HUES48 (cell line): ENCODE measurements around the gene DAB2IP.

ENCODE experiments used
- H3K27ac ChIP-seq: one replicate; pipeline ENCODE4 v1.7.0; 2013; ENCODE audit warnings: low read depth, low read length, inconsistent platforms
- H3K27me3 ChIP-seq: 2 replicates; pipeline ENCODE4 v1.6.1; 2013; ENCODE audit warnings: mild to moderate bottlenecking, low read length; ENCODE audit not compliant: control insufficient read depth, insufficient read depth
- H3K36me3 ChIP-seq: 2 replicates; pipeline ENCODE4 v1.6.1; 2013; ENCODE audit warnings: low read length; ENCODE audit not compliant: control insufficient read depth, insufficient read depth
- H3K4me1 ChIP-seq: 2 replicates; pipeline ENCODE4 v1.6.1; 2013; ENCODE audit warnings: mild to moderate bottlenecking, low read length; ENCODE audit not compliant: control insufficient read depth, insufficient read depth
- H3K4me3 ChIP-seq: 2 replicates; pipeline ENCODE4 v1.5.1; 2013; ENCODE audit warnings: mild to moderate bottlenecking, low read depth, low read length
- H3K9ac ChIP-seq: 2 replicates; pipeline ENCODE4 v1.6.1; 2013; ENCODE audit warnings: mild to moderate bottlenecking, low read depth, low read length, moderate library complexity
- H3K9me3 ChIP-seq: 2 replicates; pipeline ENCODE4 v1.6.1; 2013; ENCODE audit warnings: low read length; ENCODE audit not compliant: control insufficient read depth, insufficient read depth

DAB2IP gene

DNA sequence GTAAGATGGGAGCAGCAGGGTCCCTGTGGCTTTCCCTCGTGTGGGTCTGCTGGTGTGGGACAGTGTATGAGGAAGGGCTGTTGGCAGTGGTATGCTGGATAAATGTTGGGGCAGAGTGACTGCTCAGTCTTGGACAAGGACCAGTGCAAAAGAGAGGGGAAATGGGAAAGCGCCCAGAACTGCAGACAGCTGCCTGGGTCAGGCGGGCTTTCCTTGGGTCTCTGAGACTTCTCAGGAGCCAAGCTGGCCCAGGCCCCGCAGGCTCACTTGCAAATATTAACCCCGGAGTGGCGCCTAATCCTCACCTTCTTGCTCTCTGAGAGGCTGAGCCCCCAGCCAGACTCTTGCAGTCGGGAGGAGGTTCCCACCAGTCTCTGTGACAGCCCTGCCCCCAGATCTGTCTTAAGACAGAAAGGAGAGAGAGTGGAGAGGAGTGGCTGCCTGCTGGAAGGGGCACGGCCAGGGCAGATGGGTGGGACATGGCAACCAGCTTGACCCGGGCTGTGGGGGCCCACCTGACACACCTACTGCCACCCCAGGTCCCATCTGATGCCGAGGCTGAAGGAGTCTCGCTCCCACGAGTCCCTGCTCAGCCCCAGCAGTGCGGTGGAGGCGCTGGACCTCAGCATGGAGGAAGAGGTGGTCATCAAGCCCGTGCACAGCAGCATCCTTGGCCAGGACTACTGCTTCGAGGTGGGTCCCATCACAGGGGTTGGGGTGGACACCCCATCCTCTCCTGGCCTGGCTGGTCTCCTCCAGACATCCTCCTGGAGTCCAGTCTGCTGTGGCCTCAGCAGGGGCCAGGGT lies 105.2 kb downstream of the DAB2IP start:
- no peaks in the 10 kb centered on the region for H3K4me1 ChIP-seq
- H3K27me3 ChIP-seq, result no peaks in the 10 kb centered on the region
- H3K9ac ChIP-seq, result no peak overlapping the region
- H3K36me3 ChIP-seq, result peaks cover 32% of the 10 kb centered on the region
- H3K9me3 ChIP-seq, result no peaks in the 10 kb centered on the region
- no peak overlapping the region for H3K4me3 ChIP-seq
- H3K27ac ChIP-seq, result no peak overlapping the region

DNA sequence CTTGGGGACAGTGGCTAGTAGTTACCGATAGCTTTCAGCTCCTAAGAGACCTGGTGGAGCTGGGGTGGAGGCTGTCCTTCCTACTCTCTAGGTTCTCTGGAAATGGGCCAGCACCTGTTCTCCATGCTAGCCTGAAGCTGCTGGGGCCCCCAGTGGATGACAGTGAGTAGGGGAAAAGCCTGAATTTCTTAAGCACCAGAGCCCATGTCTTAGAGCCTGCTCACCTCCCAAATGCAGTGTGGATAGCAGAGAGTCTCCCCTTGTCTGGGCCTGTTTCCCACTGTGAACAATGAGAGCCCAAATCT lies 105.8 kb downstream of the DAB2IP start:
- Histone ChIP-seq H3K36me3 (peaks cover 32% of the 10 kb centered on the region), H3K4me3 (no peak overlapping the region), H3K27me3 (no peaks in the 10 kb centered on the region), H3K27ac (no peak overlapping the region), H3K9me3 (no peaks in the 10 kb centered on the region), H3K9ac (no peak overlapping the region), H3K4me1 (no peaks in the 10 kb centered on the region)

GRCh38 chr9:121758693-121759092 lies 107.3 kb downstream of the DAB2IP start:
- no peaks in the 10 kb centered on the region for H3K4me1 ChIP-seq
- no peak overlapping the region for H3K27ac ChIP-seq
- no peak overlapping the region for H3K9ac ChIP-seq
- no peak overlapping the region for H3K4me3 ChIP-seq
- peaks cover 43% of the 10 kb centered on the region for H3K36me3 ChIP-seq
- H3K9me3 ChIP-seq, result no peaks in the 10 kb centered on the region
- H3K27me3 ChIP-seq, result no peaks in the 10 kb centered on the region

GRCh38 chr9:121759996-121760395 lies 108.6 kb downstream of the DAB2IP start:
- Histone ChIP-seq H3K9me3 (no peaks in the 10 kb centered on the region), H3K36me3 (peaks cover 51% of the 10 kb centered on the region), H3K27ac (no peak overlapping the region), H3K4me1 (no peaks in the 10 kb centered on the region), H3K4me3 (no peak overlapping the region), H3K27me3 (no peaks in the 10 kb centered on the region), H3K9ac (no peak overlapping the region)

GRCh38 chr9:121760571-121760970 lies 109.1 kb downstream of the DAB2IP start:
- Histone ChIP-seq H3K4me1 (no peaks in the 10 kb centered on the region; the same call in 1 of the 2 replicates), H3K27ac (no peak overlapping the region), H3K9ac (no peak overlapping the region), H3K27me3 (no peaks in the 10 kb centered on the region), H3K4me3 (no peak overlapping the region), H3K9me3 (no peaks in the 10 kb centered on the region), H3K36me3 (peaks cover 51% of the 10 kb centered on the region)

GRCh38 chr9:121763131-121763530 lies 111.7 kb downstream of the DAB2IP start:
- H3K27ac ChIP-seq, result no peak overlapping the region

GRCh38 chr9:121763561-121764370 lies 112.3 kb downstream of the DAB2IP start:
- Histone ChIP-seq H3K27me3 (no peaks in the 10 kb centered on the region), H3K27ac (no peak overlapping the region), H3K4me3 (no peak overlapping the region), H3K9me3 (no peaks in the 10 kb centered on the region), H3K4me1 (no peaks in the 10 kb centered on the region; the same call in 1 of the 2 replicates), H3K36me3 (peaks cover 72% of the 10 kb centered on the region), H3K9ac (no peak overlapping the region)

More at GRCh38 chr9:121763131-121763530, 111.7 kb downstream of the DAB2IP start:
- Histone ChIP-seq H3K9me3 (no peaks in the 10 kb centered on the region), H3K9ac (no peak overlapping the region), H3K4me3 (no peak overlapping the region), H3K27me3 (no peaks in the 10 kb centered on the region), H3K4me1 (no peaks in the 10 kb centered on the region; the same call in 1 of the 2 replicates), H3K36me3 (peaks cover 71% of the 10 kb centered on the region)

DNA sequence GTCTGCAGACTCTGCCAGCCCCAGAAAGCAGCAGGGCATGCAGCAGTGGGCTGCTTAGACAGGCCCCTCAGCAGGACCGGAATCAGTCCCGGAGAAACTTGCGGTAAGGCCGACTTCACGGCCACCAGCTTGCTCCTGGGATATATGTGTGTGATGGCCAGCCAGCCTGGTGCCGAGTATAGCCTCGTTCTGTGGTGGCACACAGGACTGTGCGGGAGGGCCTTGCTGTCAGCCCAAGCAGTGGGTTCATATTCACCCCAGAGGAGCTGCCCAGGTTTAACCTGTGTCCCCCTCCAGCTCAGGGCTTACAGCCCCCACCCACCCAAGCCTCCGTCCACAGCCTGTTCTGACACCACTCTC lies 112.9 kb downstream of the DAB2IP start:
- H3K4me1 ChIP-seq, result no peaks in the 10 kb centered on the region; the same call in 1 of the 2 replicates
- no peak overlapping the region for H3K9ac ChIP-seq
- H3K27ac ChIP-seq, result no peak overlapping the region
- H3K27me3 ChIP-seq, result no peaks in the 10 kb centered on the region
- H3K4me3 ChIP-seq, result no peak overlapping the region
- H3K36me3 ChIP-seq, result peaks cover 72% of the 10 kb centered on the region
- H3K9me3 ChIP-seq, result no peaks in the 10 kb centered on the region

GRCh38 chr9:121765021-121765950 lies 113.9 kb downstream of the DAB2IP start:
- H3K9ac ChIP-seq, result no peak overlapping the region
- no peaks in the 10 kb centered on the region for H3K27me3 ChIP-seq
- H3K4me3 ChIP-seq, result no peak overlapping the region
- peaks cover 72% of the 10 kb centered on the region for H3K36me3 ChIP-seq
- no peaks in the 10 kb centered on the region; the same call in 1 of the 2 replicates for H3K4me1 ChIP-seq
- no peaks in the 10 kb centered on the region for H3K9me3 ChIP-seq
- H3K27ac ChIP-seq, result no peak overlapping the region

- H3K9me3 ChIP-seq, result no peaks in the 10 kb centered on the region
- no peak overlapping the region for H3K27ac ChIP-seq
- no peak overlapping the region for H3K9ac ChIP-seq
- H3K4me3 ChIP-seq, result no peak overlapping the region
- H3K27me3 ChIP-seq, result no peaks in the 10 kb centered on the region
- peaks cover 72% of the 10 kb centered on the region for H3K36me3 ChIP-seq
- no peaks in the 10 kb centered on the region; the same call in 1 of the 2 replicates for H3K4me1 ChIP-seq
Observed at GRCh38 chr9:121766081-121766683, 114.7 kb downstream of the DAB2IP start.
